Lower lobe of right lung (tissue), 2 donors: ENCODE data around the gene SELENOS. TPM values are rescaled to one million over a fixed set of nuclear protein-coding genes. Genes with fewer than 3 reads are reported as not detected.

Experiments used
- ATAC-seq, 2 donors: fragments of 200-7000 bp; cut with Tn5 transposase; one replicate each; pipeline ENCODE4 v1.9.1; 2020 to 2022; ENCODE audit warnings: mild to moderate bottlenecking in 2 of 2, moderate library complexity in 2 of 2
- DNase-seq: peaks from one replicate; pipeline ENCODE4 v3.0.0-alpha.2; 2020
- H3K27ac ChIP-seq: fragments of 200-600 bp; one replicate; pipeline ENCODE4 v1.8.0; 2022
- H3K27me3 ChIP-seq: fragments of 200-600 bp; one replicate; pipeline ENCODE4 v1.8.0; 2022; ENCODE audit warnings: low read depth
- H3K36me3 ChIP-seq: fragments of 200-600 bp; one replicate; pipeline ENCODE4 v1.8.0; 2022; ENCODE audit warnings: mild to moderate bottlenecking
- H3K4me1 ChIP-seq: fragments of 200-600 bp; one replicate; pipeline ENCODE4 v1.8.0; 2022
- H3K4me3 ChIP-seq: fragments of 200-600 bp; one replicate; pipeline ENCODE4 v1.8.0; 2022; ENCODE audit warnings: mild to moderate bottlenecking
- H3K9me3 ChIP-seq: fragments of 200-600 bp; one replicate; pipeline ENCODE4 v1.8.0; 2022
- intact Hi-C: fragments of 100-400 bp; cut with DNase I; formaldehyde crosslinking; loops from one replicate; pipeline ENCODE4 v1.11.0; 2022
- total RNA-seq: library from RNA; stranded (reverse); fragmentation: NEBNext Ultra II Directional; extraction: Animal tissue kit (Norgen Biotek cat#: 25700); gene quantifications from one replicate; pipeline ENCODE4 v1.2.1, GENCODE V29; 2021
- TF ChIP-seq, protein P1 (sequence below): fragments of 200-600 bp; IDR thresholded peaks from one replicate; pipeline ENCODE4 v1.8.0; 2022; ENCODE audit warnings: antibody characterized with exemption, mild to moderate bottlenecking
- donor health status: DM: no; HTN: yes; CAD: no; lungs with severe emphysema.

Gene SELENOS
- total RNA-seq, 1 donor from 2014 or later = 64.5 TPM

DNA sequence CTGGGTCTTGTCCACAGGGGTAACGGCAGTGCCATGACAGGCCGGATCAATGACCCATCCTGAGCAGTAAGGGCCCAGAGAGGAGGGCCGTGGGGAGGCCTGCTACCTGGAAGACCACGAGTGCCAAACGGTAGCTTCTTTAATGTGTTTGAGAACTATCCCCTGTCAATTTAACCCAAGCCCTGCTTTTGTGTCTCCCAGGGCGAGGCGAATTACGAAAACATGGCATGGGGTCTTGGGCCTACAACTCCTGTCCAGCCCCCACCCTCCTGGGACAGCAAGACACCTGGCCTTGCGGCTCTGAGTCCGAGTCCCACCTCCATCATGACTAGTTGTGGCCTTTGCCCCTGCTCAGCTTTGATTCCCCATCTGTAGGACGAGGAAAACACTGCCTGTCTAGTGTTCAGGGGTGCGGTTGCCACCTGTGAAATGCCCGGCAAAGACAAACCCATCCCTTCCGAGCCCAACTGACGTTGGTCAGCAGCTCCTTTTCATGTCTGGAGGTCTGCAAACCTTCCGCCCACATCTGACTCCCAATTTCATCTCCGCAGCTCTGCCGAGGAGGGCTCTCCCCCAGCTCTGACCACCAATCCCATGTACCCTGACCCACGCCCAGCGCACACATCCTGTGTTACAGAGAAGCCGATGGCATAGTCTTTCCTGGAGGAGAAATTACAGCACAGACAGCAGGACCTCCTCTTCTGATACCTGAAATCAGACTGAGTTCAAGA lies 46.7 kb upstream of the SELENOS start:
- DNase-seq (no peak), ATAC-seq (no peak)
- Histone ChIP-seq H3K27ac (no peak overlapping the region), H3K27me3 (no peaks in the 10 kb centered on the region), H3K9me3 (no peaks in the 10 kb centered on the region), H3K36me3 (no peaks in the 10 kb centered on the region), H3K4me1 (no peaks in the 10 kb centered on the region), H3K4me3 (no peak overlapping the region)
- TF ChIP-seq, protein P1, sequence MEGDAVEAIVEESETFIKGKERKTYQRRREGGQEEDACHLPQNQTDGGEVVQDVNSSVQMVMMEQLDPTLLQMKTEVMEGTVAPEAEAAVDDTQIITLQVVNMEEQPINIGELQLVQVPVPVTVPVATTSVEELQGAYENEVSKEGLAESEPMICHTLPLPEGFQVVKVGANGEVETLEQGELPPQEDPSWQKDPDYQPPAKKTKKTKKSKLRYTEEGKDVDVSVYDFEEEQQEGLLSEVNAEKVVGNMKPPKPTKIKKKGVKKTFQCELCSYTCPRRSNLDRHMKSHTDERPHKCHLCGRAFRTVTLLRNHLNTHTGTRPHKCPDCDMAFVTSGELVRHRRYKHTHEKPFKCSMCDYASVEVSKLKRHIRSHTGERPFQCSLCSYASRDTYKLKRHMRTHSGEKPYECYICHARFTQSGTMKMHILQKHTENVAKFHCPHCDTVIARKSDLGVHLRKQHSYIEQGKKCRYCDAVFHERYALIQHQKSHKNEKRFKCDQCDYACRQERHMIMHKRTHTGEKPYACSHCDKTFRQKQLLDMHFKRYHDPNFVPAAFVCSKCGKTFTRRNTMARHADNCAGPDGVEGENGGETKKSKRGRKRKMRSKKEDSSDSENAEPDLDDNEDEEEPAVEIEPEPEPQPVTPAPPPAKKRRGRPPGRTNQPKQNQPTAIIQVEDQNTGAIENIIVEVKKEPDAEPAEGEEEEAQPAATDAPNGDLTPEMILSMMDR = no peak
- intact Hi-C loops = no loop called here

DNA sequence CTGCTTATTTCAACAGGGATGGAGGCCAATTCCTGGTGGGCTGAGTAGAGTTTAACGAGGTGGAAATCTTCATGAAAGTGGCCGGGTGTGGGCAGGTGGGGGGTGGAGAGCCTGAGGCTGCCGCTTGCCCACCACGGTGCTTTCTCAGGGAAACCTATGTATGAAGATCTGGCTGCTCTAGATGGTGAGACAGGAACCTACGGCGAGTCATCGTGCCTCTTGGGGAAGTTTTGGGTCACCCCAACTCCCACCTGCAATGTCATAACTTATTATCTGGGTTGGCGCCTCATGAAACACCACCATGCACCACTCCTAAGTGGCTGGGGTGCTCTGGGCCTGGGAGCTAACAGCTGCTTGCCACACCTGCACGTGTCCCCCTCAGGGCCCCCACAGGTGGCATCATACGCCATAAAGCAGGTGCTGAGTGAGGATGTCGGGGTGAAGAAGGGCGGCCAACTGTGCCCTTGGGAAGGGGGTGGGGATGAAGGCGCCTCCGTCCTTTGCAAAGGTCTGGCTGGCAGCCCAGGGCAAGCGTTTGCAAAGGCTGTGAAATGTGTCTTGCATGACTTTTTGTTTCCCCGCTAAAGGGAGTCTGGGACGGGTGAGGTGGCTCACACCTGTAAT lies 45.7 kb upstream of the SELENOS start:
- H3K9me3 ChIP-seq = no peaks in the 10 kb centered on the region
- H3K4me3 ChIP-seq = no peak overlapping the region
- TF ChIP-seq, protein P1 = no peak
- ATAC-seq (no peak), DNase-seq (no peak)
- H3K27ac ChIP-seq = no peak overlapping the region
- no peaks in the 10 kb centered on the region for H3K36me3 ChIP-seq
- H3K4me1 ChIP-seq = no peaks in the 10 kb centered on the region
- intact Hi-C loops = no loop called here
- no peaks in the 10 kb centered on the region for H3K27me3 ChIP-seq

GRCh38 chr15:101322016-101322695 lies 44.9 kb upstream of the SELENOS start:
- no peak overlapping the region for H3K4me3 ChIP-seq
- TF ChIP-seq, protein P1 = no peak
- ATAC-seq (no peak), DNase-seq (no peak)
- H3K4me1 ChIP-seq = no peaks in the 10 kb centered on the region
- H3K27me3 ChIP-seq = no peaks in the 10 kb centered on the region
- H3K27ac ChIP-seq = no peak overlapping the region
- intact Hi-C loops = no loop called here
- no peaks in the 10 kb centered on the region for H3K36me3 ChIP-seq
- no peaks in the 10 kb centered on the region for H3K9me3 ChIP-seq

- intact Hi-C loops = no loop called here
- no peaks in the 10 kb centered on the region for H3K4me1 ChIP-seq
- no peaks in the 10 kb centered on the region for H3K27me3 ChIP-seq
- no peaks in the 10 kb centered on the region for H3K9me3 ChIP-seq
- TF ChIP-seq, protein P1 = peak; percentile 48
- H3K36me3 ChIP-seq = no peaks in the 10 kb centered on the region
- peak; percentile 90 for ATAC-seq
- DNase-seq = peak; percentile 84
- no peak overlapping the region for H3K27ac ChIP-seq
- H3K4me3 ChIP-seq = peak overlapping the region; percentile 15
Observed at GRCh38 chr15:101320501-101321052, 43.3 kb upstream of the SELENOS start.

- TF ChIP-seq, protein P1 = no peak
- no peaks in the 10 kb centered on the region for H3K4me1 ChIP-seq
- ATAC-seq (no peak), DNase-seq (no peak)
- intact Hi-C loops = no loop called here
- no peak overlapping the region for H3K27ac ChIP-seq
- H3K9me3 ChIP-seq = no peaks in the 10 kb centered on the region
- H3K36me3 ChIP-seq = no peaks in the 10 kb centered on the region
- H3K27me3 ChIP-seq = no peaks in the 10 kb centered on the region
- no peak overlapping the region for H3K4me3 ChIP-seq
Observed at GRCh38 chr15:101318839-101319238, 41.6 kb upstream of the SELENOS start.
